Vagina (tissue), 2 donors: ENCODE results near the gene ERG.

ENCODE experiments used
- POLR2A ChIP-seq, 2 donors: fragments of 450-650 bp; IDR thresholded peaks; one replicate each; pipeline ENCODE4 v1.6.1; 2017; ENCODE audit warnings: antibody characterized with exemption in 2 of 2, mild to moderate bottlenecking in 2 of 2, moderate library complexity in 2 of 2
- TF ChIP-seq, protein P1 (sequence below), 3 experiments: fragments of 450-650 bp in 2 of 3; fragments of 200-600 bp in 1 of 3; sonication (generic) in 1 of 3; IDR thresholded peaks; one replicate each; pipeline ENCODE4 v1.5.1; 2017 to 2019; ENCODE audit warnings: antibody characterized with exemption in 3 of 3, mild to moderate bottlenecking in 2 of 3, moderate library complexity in 2 of 3

DNA sequence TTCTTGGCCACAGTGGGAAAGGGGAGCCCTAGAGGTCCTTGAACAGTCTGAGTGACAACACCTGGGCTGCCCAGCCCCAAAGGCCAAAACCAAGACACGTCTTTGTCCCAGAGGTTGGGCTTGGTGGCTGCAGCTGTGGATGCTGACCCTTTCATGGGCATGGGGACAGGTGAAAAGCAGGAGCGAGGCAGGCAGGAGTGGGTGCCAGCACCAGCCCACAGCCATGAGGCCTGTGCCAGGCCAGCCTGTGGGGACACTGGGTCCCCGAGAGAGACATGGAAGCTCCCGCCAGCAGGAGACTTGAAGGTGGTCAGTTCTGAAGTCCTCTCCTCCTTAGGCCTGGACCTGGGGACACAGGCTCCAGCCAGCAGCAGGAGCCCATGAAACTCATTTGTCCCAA lies 142.9 kb downstream of the ERG start:
- TF ChIP-seq, protein P1, sequence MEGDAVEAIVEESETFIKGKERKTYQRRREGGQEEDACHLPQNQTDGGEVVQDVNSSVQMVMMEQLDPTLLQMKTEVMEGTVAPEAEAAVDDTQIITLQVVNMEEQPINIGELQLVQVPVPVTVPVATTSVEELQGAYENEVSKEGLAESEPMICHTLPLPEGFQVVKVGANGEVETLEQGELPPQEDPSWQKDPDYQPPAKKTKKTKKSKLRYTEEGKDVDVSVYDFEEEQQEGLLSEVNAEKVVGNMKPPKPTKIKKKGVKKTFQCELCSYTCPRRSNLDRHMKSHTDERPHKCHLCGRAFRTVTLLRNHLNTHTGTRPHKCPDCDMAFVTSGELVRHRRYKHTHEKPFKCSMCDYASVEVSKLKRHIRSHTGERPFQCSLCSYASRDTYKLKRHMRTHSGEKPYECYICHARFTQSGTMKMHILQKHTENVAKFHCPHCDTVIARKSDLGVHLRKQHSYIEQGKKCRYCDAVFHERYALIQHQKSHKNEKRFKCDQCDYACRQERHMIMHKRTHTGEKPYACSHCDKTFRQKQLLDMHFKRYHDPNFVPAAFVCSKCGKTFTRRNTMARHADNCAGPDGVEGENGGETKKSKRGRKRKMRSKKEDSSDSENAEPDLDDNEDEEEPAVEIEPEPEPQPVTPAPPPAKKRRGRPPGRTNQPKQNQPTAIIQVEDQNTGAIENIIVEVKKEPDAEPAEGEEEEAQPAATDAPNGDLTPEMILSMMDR (IDR thresholded peaks at IDR 0.05) = no peak
- TF ChIP-seq POLR2A (IDR thresholded peaks at IDR 0.05) = no peak
